Measurements from ENCODE around the gene MRPL36.
"Not testable (repeated sequence)": the region's sequence is repeated elsewhere in the genome, so short reads cannot be mapped to it uniquely, and the experiment has no call there.

GRCh38 chr5:1816495-1817089 is 17.0 kb upstream of the MRPL36 start:
- TF ChIP-seq CTCF (IDR thresholded peaks at IDR 0.05; ENCODE audit: low read depth, low read length); EZH2phosphoT487 (IDR thresholded peaks at IDR 0.05; ENCODE audit: low read depth): not testable (repeated sequence)

Data from OCI-LY3 (cell line).